Sigmoid colon (tissue), 4 donors: ENCODE data around the gene CCDC126.

ENCODE experiments used
- EP300 ChIP-seq, 4 donors: sonication (generic); formaldehyde crosslinking; IDR thresholded peaks; one replicate each; pipeline ENCODE4 v1.6.1; 2017; ENCODE audit warnings: antibody characterized with exemption in 4 of 4
- POLR2A ChIP-seq, 2 donors: fragments of 450-650 bp; IDR thresholded peaks; one replicate each; pipeline ENCODE4 v1.6.1; 2016; ENCODE audit warnings: antibody characterized with exemption in 2 of 2, mild to moderate bottlenecking in 2 of 2, moderate library complexity in 2 of 2
- POLR2AphosphoS5 ChIP-seq, 4 donors: sonication (generic); formaldehyde crosslinking; IDR thresholded peaks; one replicate each; pipeline ENCODE4 v1.6.1; 2017; ENCODE audit warnings: antibody characterized with exemption in 4 of 4
- TF ChIP-seq, protein P1 (sequence below), 4 experiments: fragments of 450-650 bp in 3 of 4; fragments of 200-600 bp in 1 of 4; IDR thresholded peaks; one replicate each; pipeline ENCODE4 v1.5.1; 2016 to 2019; ENCODE audit warnings: antibody characterized with exemption in 4 of 4, mild to moderate bottlenecking in 3 of 4, moderate library complexity in 2 of 4

- TF ChIP-seq, protein P1, sequence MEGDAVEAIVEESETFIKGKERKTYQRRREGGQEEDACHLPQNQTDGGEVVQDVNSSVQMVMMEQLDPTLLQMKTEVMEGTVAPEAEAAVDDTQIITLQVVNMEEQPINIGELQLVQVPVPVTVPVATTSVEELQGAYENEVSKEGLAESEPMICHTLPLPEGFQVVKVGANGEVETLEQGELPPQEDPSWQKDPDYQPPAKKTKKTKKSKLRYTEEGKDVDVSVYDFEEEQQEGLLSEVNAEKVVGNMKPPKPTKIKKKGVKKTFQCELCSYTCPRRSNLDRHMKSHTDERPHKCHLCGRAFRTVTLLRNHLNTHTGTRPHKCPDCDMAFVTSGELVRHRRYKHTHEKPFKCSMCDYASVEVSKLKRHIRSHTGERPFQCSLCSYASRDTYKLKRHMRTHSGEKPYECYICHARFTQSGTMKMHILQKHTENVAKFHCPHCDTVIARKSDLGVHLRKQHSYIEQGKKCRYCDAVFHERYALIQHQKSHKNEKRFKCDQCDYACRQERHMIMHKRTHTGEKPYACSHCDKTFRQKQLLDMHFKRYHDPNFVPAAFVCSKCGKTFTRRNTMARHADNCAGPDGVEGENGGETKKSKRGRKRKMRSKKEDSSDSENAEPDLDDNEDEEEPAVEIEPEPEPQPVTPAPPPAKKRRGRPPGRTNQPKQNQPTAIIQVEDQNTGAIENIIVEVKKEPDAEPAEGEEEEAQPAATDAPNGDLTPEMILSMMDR (IDR thresholded peaks at IDR 0.05) = no peak
- TF ChIP-seq POLR2A (IDR thresholded peaks at IDR 0.05) = no peak
- TF ChIP-seq POLR2AphosphoS5 (IDR thresholded peaks at IDR 0.05) = no peak
- no peak for TF ChIP-seq EP300 (IDR thresholded peaks at IDR 0.05)
Measured at GRCh38 chr7:23622506-23622925, 25.3 kb downstream of the CCDC126 start.
